Neural progenitor cell (in vitro differentiated cells): ENCODE measurements around the gene IFNA14. TPM values are rescaled to one million over a fixed set of nuclear protein-coding genes. Genes with fewer than 3 reads are reported as not detected.

ENCODE experiments used
- DNase-seq: peaks from one replicate; pipeline ENCODE4 v3.0.0-alpha.2; 2016; ENCODE audit warnings: low spot score
- H2AFZ ChIP-seq: fragments of 200-600 bp; sonication (generic); replicated peaks from 2 replicates; pipeline ENCODE4 v1.6.1; 2016; ENCODE audit warnings: antibody characterized with exemption
- H3F3A ChIP-seq: fragments of 200-600 bp; sonication (generic); 2 replicates; pipeline ENCODE4 v1.6.1; 2016; ENCODE audit warnings: antibody characterized with exemption, low read depth
- H3K27ac ChIP-seq: fragments of 200-600 bp; sonication (generic); 2 replicates; pipeline ENCODE4 v1.5.1; 2016; ENCODE audit warnings: mild to moderate bottlenecking
- H3K27me3 ChIP-seq: fragments of 200-600 bp; sonication (generic); 2 replicates; pipeline ENCODE4 v1.6.1; 2016; ENCODE audit warnings: mild to moderate bottlenecking, moderate library complexity
- H3K36me3 ChIP-seq: fragments of 200-600 bp; sonication (generic); 2 replicates; pipeline ENCODE4 v1.5.1; 2016
- H3K4me1 ChIP-seq: fragments of 200-600 bp; sonication (generic); 2 replicates; pipeline ENCODE4 v1.6.1; 2016; ENCODE audit warnings: mixed run types
- H3K4me2 ChIP-seq: fragments of 200-600 bp; sonication (generic); 2 replicates; pipeline ENCODE4 v1.6.1; 2016
- H3K4me3 ChIP-seq: fragments of 200-600 bp; sonication (generic); 2 replicates; pipeline ENCODE4 v1.5.1; 2016
- H3K79me2 ChIP-seq: fragments of 200-600 bp; sonication (generic); 2 replicates; pipeline ENCODE4 v1.6.1; 2016; ENCODE audit warnings: low read depth
- H3K9ac ChIP-seq: fragments of 200-600 bp; sonication (generic); 2 replicates; pipeline ENCODE4 v1.6.1; 2016
- H3K9me3 ChIP-seq: fragments of 200-600 bp; sonication (generic); 2 replicates; pipeline ENCODE4 v1.5.1; 2016; ENCODE audit warnings: low read depth
- H4K20me1 ChIP-seq: fragments of 200-600 bp; sonication (generic); 2 replicates; pipeline ENCODE4 v1.6.1; 2016; ENCODE audit warnings: low read depth
- H3K27ac Mint-ChIP-seq: 3 replicates; pipeline ENCODE4 v1.8.0; 2021; ENCODE audit warnings: mixed read lengths
- H3K27me3 Mint-ChIP-seq: 2 replicates; pipeline ENCODE4 v1.8.0; 2022; ENCODE audit warnings: low read depth, mild to moderate bottlenecking, inconsistent platforms, moderate library complexity, mixed read lengths; ENCODE audit not compliant: insufficient read depth
- H3K36me3 Mint-ChIP-seq: 3 replicates; pipeline ENCODE4 v1.8.0; 2021; ENCODE audit warnings: mixed read lengths
- H3K4me1 Mint-ChIP-seq: 3 replicates; pipeline ENCODE4 v1.8.0; 2021; ENCODE audit warnings: mixed read lengths
- H3K4me3 Mint-ChIP-seq: 3 replicates; pipeline ENCODE4 v1.8.0; 2021; ENCODE audit warnings: mild to moderate bottlenecking, moderate library complexity, mixed read lengths
- H3K9me3 Mint-ChIP-seq: 3 replicates; pipeline ENCODE4 v1.8.0; 2020; ENCODE audit warnings: mixed read lengths
- EZH2 ChIP-seq: fragments of 200-600 bp; sonication (generic); IDR thresholded peaks from 2 replicates; pipeline ENCODE4 v1.6.1; 2017; ENCODE audit warnings: antibody characterized with exemption, mild to moderate bottlenecking, moderate library complexity
- EZH2phosphoT487 ChIP-seq: fragments of 200-600 bp; sonication (generic); IDR thresholded peaks from 2 replicates; pipeline ENCODE4 v1.6.1; 2017; ENCODE audit warnings: antibody characterized with exemption
- total RNA-seq: library from RNA; depleted of rRNA; stranded (reverse); fragments of >200 nt; gene quantifications from 2 replicates; pipeline ENCODE4 v1.2.3, GENCODE V29; 2015; ENCODE audit warnings: low replicate concordance
- TF ChIP-seq, protein P1 (sequence below): fragments of 200-600 bp; sonication (generic); IDR thresholded peaks from 2 replicates; pipeline ENCODE4 v1.5.1; 2017; ENCODE audit warnings: antibody characterized with exemption, mild to moderate bottlenecking

Gene IFNA14
- total RNA-seq, 1 donor from 2014 or later: not detected

DNA sequence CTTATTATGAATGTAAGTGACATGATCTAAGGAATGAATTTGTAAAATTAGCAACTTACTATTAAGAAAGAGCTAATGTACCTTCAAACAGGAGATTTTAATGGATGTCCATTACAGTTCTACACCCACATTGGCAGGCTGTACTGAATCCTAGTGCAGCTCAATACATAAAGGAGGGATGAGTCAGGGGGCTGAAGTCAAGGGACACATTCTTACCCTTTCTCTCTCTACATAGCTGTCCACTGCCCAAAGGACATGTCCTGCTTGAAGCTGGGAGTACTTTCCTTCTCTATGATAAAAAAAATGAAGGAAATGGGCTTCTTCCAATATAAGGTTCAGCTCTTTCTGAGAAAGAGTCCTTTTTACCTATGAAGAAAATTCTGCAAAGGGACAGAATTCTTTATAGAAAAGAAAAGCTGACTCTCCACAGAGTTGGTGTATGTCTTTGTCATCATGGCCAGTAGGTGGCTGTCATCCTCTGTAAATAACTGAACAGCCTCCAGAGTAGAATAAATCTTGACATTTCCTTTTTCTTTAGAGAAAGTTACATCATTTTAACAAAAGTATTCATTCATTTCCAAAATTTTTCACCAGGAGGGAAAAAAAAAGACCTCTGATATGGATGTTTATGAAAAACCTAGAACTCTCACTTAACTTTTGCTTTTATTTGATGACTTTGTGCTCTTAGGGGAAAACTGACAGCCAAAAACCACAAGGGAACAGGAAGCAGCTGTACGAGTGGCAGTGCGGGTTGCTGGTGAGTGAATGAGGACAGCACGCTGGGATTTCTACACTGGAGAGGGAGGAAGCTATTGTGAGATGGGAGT is 13.1 kb upstream of the IFNA14 start:
- Histone ChIP-seq H3K4me1 (peaks cover 3% of the 10 kb centered on the region), H3K79me2 (no peaks in the 10 kb centered on the region), H3K27me3 (peaks cover 7% of the 10 kb centered on the region), H3K4me2 (peak overlapping the region; percentile 63), H3K9ac (no peak overlapping the region), H3K9me3 (no peaks in the 10 kb centered on the region), H3K27ac (no peak overlapping the region), H4K20me1 (no peaks in the 10 kb centered on the region), H3K4me3 (peak overlapping the region; percentile 15), H3K36me3 (no peaks in the 10 kb centered on the region), H3F3A (peaks cover 5% of the 10 kb centered on the region), H2AFZ (no peak overlapping the region)
- Mint-ChIP-seq H3K4me1 (peaks cover 16% of the 10 kb centered on the region), H3K36me3 (no peaks in the 10 kb centered on the region), H3K4me3 (no peak overlapping the region), H3K27ac (no peak overlapping the region), H3K9me3 (peaks cover 3% of the 10 kb centered on the region), H3K27me3 (peaks cover 2% of the 10 kb centered on the region)
- no peak for TF ChIP-seq EZH2phosphoT487
- TF ChIP-seq, protein P1, sequence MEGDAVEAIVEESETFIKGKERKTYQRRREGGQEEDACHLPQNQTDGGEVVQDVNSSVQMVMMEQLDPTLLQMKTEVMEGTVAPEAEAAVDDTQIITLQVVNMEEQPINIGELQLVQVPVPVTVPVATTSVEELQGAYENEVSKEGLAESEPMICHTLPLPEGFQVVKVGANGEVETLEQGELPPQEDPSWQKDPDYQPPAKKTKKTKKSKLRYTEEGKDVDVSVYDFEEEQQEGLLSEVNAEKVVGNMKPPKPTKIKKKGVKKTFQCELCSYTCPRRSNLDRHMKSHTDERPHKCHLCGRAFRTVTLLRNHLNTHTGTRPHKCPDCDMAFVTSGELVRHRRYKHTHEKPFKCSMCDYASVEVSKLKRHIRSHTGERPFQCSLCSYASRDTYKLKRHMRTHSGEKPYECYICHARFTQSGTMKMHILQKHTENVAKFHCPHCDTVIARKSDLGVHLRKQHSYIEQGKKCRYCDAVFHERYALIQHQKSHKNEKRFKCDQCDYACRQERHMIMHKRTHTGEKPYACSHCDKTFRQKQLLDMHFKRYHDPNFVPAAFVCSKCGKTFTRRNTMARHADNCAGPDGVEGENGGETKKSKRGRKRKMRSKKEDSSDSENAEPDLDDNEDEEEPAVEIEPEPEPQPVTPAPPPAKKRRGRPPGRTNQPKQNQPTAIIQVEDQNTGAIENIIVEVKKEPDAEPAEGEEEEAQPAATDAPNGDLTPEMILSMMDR: peak; percentile 79
- DNase-seq: peak; percentile 65

DNA sequence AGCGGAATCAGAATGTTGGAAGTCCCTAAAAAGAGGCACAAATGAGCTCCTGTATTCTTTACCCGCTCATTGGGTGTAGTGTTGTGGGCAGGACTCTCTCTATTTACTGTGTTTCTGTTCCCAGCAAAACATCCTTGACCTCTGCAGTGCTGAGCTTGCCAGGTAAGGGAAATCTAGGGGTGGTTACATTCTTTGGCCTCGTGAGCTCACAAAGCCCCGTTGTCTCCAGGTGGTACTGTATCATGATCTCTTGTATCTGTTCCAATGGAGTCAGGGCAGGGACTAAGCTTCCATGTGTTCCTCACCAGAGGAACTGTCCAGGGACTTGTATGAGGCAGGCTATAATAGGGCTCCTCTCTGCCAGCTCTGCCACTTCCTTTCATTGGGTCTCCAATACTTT is 11.8 kb upstream of the IFNA14 start:
- Mint-ChIP-seq H3K36me3 (no peaks in the 10 kb centered on the region), H3K4me1 (peaks cover 16% of the 10 kb centered on the region), H3K27ac (no peak overlapping the region), H3K27me3 (peaks cover 2% of the 10 kb centered on the region), H3K9me3 (no peaks in the 10 kb centered on the region), H3K4me3 (no peak overlapping the region)
- H3K4me3 ChIP-seq: no peak overlapping the region
- H3K4me2 ChIP-seq: no peak overlapping the region
- H3K9me3 ChIP-seq: no peaks in the 10 kb centered on the region
- no peaks in the 10 kb centered on the region for H3K36me3 ChIP-seq
- peaks cover 7% of the 10 kb centered on the region for H3K27me3 ChIP-seq
- peaks cover 3% of the 10 kb centered on the region for H3K4me1 ChIP-seq
- H3K9ac ChIP-seq: no peak overlapping the region
- no peaks in the 10 kb centered on the region for H4K20me1 ChIP-seq
- no peaks in the 10 kb centered on the region for H3K79me2 ChIP-seq
- TF ChIP-seq, protein P1: no peak
- TF ChIP-seq EZH2phosphoT487 (no peak), EZH2 (no peak)
- H3F3A ChIP-seq: peaks cover 5% of the 10 kb centered on the region
- no peak overlapping the region for H2AFZ ChIP-seq
- no peak for DNase-seq
- H3K27ac ChIP-seq: no peak overlapping the region

DNA sequence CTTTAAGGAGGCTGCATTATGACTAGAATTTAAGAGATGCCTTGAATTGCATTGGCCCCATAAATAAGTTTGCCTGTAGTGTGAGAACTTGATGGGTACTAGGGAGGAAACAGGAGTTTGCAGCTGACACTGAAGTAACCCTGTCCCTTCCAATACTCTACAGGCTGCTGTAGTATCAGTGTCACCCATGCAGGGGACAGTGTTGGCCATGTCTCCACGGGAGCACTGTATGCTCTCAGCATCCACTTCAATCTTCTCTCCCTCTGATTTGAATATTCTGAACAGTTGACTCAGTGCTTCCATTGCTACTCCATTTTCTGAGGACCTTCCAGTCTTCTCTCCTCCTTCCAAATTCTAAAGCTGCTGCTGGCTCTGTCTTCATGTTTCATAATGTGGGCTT is 11.4 kb upstream of the IFNA14 start:
- Histone ChIP-seq H3K79me2 (no peaks in the 10 kb centered on the region), H4K20me1 (no peaks in the 10 kb centered on the region), H3K27me3 (peaks cover 7% of the 10 kb centered on the region), H3K27ac (no peak overlapping the region), H2AFZ (no peak overlapping the region), H3K9me3 (no peaks in the 10 kb centered on the region), H3K4me1 (peaks cover 3% of the 10 kb centered on the region), H3K36me3 (no peaks in the 10 kb centered on the region), H3K4me2 (no peak overlapping the region), H3F3A (peaks cover 5% of the 10 kb centered on the region), H3K4me3 (no peak overlapping the region), H3K9ac (no peak overlapping the region)
- H3K9me3 Mint-ChIP-seq: no peaks in the 10 kb centered on the region
- H3K4me1 Mint-ChIP-seq: peaks cover 16% of the 10 kb centered on the region
- no peaks in the 10 kb centered on the region for H3K36me3 Mint-ChIP-seq
- DNase-seq: no peak
- H3K27me3 Mint-ChIP-seq: peaks cover 2% of the 10 kb centered on the region
- no peak overlapping the region for H3K4me3 Mint-ChIP-seq
- TF ChIP-seq, protein P1: no peak
- no peak overlapping the region for H3K27ac Mint-ChIP-seq
